GM19467 (cell line): ENCODE data around the gene ZNF516.
A peak's percentile ranks its signal among the peaks of the same experiment; 100 is the strongest.

ENCODE experiments used
- ATAC-seq: cut with Tn5 transposase; IDR thresholded peaks from one replicate; pipeline ENCODE4 v1.9.1; 2021; ENCODE audit warnings: mild to moderate bottlenecking, moderate library complexity; ENCODE audit not compliant: unreplicated experiment

Gene ZNF516

DNA sequence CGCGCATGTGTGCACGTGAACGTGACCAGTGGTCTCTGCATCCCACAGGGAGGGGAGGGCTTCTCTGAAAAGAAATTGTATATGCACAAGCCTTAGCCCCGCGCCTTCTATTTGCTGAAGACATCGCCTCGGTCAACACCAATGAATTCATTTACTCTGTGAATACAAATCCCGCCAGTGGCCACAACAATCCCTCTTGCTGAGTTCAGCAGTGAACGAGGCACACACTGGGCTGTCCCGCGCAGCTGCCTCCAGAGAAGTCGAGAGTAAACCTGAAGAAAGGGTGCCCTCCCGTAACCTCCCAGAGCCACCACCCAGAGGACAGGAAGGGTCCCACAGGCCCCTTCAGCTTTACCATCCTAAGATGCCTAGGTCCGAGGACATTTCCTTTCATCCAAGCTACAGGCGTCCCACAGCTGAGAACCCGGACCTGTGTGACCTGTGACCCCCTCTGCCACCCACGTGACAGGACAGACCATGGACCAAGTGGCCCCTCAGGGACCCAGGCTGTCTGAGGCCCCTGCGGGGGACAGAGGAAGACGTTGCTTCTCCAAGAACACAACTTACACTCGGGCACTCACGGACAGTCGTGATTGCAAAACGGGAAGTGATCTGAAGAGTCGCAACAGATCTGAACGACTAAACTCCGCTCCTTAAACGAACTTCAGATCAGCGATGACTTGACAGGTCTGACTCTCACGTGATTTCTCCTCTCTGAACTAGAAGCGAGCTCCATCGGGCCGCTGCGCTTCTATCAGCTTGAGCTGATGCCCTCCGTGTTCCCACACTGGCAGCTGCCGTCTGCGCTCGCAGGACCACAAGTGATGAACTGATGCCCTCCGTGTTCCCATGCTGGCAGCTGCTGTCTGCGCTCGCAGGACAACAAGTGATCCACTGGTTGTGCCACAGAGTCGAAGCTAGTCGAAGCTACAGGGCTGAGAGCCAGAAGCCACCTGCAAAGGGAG lies 92.7 kb downstream of the ZNF516 start:
- no peak for ATAC-seq

DNA sequence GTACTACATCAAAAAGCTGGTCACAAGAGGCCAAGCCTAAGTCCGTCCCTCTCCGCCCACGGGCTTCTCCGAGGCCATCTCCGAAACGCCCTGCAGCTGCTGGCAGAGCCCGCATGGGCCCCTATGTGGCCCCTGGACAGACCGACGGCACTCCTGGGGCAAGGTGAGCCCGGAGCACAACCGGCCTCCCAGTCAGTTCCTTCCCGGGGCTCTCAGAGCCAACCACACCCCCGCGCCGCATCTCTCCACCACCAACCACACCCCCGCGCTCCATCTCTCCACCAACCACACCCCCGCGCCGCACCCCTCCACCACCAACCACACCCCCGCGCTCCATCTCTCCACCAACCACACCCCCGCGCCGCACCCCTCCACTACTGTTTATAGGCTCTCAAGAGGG lies 93.5 kb downstream of the ZNF516 start:
- ATAC-seq, result no peak

DNA sequence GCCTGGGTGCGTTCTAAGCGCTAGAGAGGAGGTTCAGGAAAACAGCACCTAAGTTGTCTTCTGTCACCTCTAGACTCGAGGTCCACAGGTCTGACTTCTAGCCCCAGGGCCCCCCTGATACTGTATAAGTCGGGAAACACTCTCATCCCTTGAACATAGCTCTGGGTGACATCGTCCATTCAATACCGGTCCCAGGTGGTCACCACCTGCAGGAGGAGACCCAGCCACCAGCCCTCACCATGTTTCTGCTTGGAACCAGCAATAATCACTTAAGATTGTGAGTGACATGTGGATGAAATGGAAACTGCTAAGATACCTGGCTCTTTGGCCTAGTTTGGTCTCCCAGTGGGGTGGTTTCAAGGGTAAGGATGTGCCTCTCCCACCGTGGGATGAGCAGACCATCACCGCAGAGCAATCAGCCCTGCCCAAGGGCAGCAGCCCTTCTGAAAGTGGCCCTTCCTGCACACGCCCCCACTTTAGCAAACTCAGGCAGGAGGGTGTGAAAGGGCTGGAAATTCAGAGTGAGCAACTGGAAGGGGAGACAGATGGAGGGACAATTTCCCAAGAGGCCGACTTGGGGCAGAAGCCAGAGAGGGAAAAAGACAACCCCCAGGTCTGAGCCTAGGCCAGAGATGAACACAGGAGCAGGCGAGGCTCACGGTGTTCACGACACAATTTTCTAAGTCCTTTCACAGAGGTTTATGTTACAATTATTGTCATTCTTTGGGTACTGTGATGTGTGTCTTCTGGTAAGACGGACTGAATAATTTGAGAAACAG lies 95.2 kb downstream of the ZNF516 start:
- ATAC-seq, result no peak

DNA sequence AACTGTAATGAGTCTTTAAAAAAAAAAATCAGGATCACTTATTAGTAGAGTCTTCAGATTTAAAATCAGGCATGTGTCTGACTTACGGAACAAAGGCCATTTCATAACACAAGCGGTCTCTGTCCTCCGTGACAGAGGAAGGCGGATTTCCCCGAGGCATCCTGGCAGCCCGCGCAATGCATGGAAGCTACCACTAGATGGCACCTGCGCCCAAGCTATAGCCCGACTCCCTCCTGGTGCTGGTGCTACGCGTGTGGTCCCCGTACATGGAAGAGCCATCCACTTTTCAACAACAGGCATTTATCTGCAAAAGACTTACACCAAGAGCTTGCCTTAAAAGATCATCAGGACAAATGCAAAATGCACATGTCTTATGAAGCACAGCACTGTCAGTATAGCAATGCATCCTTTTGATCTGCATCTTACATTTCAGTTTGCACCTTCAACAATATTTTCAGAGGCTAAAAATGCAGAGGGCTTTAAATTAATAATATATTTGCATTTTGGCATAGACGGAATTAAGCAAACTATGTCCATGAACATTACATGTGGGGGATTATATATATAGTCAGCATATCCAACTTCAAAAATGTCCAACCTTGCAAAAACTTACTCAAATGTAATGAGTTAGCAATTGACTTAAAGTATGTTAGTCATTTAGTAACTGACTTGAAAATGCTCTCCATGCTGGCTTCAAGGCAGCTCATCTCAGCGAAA lies 96.0 kb downstream of the ZNF516 start:
- ATAC-seq, result peak; percentile 81

DNA sequence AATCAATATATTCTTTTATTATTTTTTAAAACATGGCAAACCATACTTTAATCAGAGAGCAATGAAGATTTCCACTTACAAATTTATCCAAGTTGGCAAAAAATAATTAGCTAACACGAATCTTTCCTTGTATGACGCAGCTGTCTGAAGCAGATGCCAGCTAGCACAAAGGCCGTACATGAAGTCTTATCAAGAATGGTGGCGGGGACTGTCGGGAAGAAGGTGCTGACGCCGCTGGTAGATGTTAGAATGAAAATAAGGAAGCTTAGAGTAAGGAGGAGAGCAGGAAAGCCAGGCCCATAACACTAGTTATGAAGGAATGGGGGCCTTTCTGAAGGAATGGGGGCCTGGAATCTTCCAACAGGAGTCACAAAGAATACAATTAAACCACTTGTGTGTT lies 96.7 kb downstream of the ZNF516 start:
- no peak for ATAC-seq

DNA sequence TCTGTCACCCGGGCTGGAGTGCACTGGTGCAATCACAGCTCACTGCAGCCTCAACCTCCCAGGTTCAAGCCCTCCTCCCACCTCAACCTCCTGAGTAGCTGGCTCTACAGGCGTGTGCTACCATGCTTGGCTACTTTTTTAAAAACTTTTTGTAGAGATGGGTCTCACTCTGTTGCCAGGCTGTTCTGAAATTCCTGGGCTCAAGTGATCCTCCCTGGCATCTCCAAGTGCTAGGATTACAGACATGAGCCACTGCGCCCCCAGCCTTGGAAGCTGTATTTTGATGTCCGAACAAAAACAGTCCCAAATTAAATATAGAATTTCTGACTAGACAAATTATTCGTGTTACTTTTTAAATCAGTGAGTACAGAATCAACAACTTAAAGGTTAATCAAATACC lies 97.4 kb downstream of the ZNF516 start:
- ATAC-seq, result no peak

DNA sequence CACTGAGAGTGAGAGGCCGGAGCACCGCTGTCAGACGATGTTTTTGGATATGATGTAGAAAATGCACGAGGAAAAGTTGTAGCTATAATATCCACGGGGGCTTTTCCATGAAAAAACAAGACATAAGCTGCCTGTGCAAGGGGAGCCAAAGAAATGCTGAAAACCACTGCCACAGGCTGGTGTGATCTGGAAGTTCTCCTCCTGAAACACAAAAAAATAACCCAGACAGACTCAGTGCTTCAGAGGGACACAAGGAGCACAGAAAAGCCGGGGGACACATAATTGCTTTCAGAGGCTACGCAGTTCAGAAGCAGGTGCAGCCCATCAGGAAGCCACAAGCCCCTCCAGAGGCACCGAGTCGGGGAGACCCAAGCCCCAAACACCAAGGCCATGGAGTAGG lies 98.2 kb downstream of the ZNF516 start:
- no peak for ATAC-seq

DNA sequence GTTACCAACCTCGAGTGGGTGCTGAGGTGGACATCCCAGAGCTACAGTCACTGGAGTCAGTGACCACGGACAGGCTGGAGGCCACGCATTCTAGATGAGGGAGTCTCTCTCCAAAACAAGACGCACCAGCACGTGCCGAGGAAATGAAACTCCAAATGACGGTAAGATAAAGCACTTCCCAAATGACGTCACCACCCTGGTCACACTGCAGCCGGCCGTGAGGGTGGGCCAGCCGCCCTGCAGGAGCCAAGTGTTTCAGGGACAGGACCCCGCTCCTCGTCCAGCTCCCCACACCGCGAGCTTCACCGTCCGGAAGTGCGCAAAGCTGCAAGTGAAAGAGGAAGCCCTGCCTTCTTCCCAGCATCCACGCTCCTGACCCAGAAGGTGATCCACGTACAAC lies 99.4 kb downstream of the ZNF516 start:
- no peak for ATAC-seq

DNA sequence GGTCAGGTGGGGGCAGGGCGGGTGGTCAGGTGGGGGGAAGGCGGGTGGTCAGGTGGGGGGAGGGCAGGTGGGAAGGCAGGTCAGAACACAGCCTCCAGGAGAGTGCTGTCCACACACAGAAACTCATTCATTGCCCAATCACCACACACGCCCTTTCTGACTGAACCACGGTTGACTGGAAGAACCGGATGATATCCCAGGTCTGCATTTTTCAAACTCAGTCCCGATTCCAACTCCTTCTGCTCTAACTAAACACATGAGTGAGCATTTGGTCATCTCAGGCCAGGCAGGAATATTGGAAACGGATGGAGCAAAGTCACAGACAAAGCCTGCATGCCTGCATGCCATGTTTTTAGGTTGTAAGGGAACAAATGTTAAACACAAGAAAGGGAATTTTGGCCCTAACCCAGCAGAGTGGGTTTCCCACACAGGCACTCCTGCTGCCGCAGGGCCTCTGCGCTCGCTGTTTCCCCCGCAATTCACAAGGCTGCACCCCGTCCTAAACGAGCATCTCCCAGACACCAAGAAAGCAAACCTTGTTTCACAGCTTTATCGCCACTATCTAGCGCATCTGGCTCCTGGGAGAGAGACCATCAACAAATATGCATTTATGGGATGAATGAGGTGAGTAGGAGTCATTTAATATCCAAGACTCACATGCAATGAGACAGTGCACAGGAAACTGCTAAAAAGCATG lies 100.1 kb downstream of the ZNF516 start:
- no peak for ATAC-seq

DNA sequence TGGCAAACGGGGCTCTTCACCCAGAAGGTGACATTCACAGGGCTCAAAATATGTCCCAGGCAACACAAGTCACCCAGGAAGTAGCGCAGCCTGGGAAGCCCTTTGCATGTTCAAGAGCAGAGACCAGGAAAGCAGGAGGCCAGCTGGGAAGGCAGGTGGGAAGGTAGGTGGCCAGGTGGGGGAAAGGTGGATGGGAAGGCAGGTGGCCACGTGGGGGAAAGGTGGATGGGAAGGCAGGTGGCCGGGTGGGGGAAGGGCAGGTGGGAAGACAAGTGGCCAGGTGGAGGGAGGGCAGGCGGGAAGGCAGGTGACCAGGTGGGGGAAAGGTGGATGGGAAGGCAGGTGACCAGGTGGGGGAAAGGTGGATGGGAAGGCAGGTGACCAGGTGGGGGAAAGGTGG lies 102.7 kb downstream of the ZNF516 start:
- no peak for ATAC-seq

DNA sequence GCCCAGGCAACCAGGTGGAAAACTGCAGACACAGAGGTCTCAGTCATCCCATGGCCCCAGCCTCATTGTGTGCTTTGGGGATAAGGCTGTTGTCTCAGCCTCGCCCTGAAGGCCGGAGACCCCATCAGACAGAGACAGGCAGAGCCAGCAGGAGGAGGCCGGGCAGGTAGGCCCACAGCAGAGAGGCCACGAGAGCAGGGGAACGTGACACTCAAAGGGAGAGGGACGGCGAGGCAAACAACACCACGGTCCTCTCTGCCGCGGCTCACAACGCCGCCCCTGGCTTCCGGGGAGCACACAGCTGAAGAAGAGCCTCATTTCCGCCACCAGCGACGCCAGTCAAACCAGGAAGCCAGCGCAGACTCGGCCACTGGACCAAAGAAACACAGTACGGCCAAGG lies 103.3 kb downstream of the ZNF516 start:
- no peak for ATAC-seq

DNA sequence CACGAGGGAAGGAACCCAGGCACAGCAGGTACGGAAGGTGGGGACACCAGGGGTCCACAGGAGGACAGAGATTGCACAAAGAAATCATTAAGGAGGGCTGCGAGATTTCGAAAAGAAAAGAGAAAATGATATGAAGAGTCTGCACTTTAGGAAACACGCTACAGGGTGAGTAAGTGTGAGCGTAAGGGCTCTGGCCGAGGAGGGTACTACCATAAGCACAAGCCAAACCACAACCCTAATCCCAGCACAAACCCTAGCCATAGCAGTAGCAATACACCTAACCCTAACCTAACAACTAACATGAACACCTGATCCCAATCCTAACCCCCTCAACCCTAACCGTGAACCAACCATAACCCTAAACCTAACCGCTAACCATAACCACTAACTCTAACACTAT lies 104.0 kb downstream of the ZNF516 start:
- no peak for ATAC-seq

DNA sequence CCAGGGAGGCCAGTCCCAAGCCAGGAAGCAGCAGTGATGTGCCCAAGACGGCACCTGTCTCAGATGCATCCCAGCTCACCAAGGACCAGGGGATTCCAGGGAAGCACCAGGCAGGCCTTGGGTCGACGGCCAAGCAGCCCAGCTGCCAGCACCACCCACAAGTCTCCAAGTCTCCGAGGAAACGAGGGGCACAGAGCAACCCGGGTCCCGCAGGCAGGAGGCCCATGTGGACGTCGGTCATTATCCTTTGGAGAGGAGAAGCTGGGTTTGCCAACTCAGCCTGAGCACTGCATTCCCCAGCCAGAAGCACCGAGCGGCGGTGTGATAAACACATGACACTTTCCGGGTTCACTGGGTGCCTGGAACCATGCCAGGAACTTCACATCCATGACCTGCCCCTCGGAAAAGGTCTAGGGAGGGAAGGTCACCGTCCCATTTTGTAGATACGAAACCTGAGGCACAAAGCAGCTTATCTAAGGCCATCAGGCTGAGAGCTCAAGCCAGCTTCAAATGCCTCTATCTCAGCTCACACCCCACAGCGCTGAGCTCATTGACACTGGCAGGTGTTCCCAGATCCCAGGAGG lies 104.5 kb downstream of the ZNF516 start:
- no peak for ATAC-seq

DNA sequence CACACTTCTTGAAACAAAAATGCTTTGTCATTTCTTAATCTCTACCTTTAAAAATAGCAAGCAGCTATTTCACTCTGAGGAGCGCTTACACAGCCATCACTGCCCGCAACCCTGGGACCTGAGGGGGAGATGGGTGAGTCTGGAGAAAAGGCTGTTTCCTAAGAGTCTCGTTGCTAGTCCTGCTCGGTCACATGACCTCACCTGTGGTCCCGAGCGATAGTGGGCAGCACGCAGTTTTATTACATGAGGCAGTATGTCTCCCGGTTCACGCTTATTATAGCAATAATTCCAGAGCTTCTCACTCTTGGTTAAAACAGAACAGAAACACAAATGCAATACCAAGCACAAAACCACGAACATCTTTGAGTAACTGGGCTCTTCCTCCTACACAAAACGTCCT lies 105.3 kb downstream of the ZNF516 start:
- ATAC-seq, result no peak

DNA sequence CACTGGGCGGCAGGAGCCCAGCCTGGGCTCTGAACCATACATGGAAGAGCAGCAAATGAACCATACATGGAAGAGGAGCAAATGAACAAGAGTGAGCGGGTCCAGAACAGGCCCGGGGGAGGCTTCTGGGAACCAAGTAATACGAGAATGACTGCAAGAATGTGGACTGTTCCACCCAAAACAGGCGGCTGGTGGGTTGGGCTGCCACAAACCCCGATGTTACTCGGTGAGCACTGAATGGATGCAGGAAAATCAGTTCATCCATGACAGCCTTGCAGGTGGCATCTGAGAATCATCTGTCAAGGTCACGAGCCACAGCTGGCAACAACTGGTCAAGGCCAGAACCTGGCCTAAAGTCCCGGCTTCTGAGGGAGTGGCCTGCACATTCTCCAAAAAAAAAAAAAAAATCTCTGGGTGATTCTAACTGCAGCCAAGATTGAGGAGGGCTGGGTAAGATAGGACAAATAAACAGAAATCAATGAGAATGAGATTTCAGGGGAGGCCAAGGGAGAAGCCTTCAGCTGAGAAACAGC lies 106.1 kb downstream of the ZNF516 start:
- ATAC-seq, result no peak

DNA sequence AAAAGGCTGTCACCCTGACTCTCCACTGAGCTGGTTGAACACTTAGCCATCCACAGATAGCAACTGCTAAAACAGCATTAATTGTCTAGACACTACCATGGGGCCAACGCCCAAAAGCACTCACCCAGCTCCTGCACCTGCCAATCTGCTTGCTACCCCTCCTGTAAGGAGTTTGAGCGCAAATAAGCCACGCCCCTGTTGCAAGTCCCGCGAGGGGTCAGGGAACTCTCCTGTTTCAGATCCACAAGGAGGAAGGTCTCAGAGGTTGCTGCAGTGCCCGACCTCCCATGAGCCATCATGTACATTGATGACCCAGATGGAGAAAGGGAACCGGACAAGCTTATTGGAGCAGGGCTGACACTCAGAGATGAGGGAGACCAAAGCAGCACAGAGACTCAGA lies 106.8 kb downstream of the ZNF516 start:
- no peak for ATAC-seq

DNA sequence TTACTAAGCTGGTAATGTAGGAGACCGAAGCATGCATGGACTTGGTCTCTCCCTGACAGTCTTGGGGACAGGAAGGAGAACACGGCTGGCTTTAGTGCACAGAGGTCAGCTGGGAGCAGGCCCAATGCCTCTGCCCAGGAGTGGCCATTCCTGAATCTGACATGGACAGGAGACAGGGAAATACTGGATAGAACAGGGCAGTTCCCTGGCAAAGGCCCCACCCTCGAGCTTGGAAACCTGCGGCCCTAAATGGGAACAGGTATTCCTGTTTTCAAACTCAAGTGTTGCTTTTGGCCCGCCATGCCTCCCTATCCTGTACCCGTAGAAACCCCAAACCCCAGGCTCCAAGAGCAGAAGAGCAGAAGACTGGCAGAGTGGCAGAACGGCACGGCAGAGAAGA lies 107.4 kb downstream of the ZNF516 start:
- no peak for ATAC-seq

DNA sequence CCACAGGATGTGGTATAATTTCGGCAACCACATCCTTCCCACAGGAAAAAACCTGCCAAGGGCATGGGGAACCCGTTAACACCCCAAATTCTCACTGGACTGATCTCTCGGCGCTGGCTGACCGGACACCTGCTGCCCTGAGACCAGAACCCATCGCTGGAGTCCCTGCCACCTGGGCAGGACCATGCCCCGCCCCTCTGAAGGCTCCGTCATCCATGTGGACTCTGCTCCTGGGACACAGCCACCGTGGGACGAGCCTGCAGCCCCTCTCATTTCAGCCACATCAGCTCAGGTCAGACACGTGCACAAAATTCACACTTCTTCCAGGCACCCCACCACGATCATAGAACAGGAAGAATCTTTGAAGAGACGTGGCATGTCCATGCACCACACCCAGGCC lies 108.2 kb downstream of the ZNF516 start:
- ATAC-seq, result no peak

DNA sequence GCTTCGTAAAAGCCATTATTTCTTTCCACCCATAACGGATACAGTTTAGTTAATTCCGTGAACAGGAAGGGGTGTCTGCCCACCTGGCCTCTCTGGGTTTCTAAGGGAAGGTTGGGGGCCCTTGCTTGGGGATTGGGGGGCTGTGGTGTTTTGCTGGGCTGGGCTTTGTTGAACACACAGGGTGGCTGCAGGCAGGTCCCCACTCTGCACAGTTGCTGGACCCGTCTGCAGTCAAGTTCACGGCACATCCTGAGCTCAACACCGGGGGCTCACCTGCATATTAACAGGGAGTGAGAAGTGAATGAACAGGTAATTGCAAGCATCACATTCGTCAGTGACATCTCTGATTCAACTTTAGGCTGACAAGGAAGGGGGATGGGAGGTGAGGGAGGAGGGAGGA lies 109.0 kb downstream of the ZNF516 start:
- no peak for ATAC-seq

DNA sequence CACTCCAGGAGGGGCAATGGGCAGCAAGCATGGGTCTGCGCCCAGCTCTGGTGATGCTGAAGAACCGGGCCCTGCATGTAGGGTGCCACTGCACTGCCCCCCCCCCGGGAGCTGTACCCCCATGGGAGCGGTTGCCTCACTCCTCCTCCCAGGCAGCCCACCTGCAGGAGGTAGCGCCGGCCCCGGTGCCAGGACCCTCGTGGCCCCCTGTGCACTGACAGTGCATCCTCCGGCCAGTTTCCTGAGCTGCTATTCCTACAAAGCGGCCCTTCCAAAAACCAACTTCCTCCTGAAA lies 109.4 kb downstream of the ZNF516 start:
- no peak for ATAC-seq
